ENCODE results near the gene POLE.

GRCh38 chr12:132727091-132727794, 40.1 kb upstream of the POLE start:
- TF ChIP-seq PRDM6 (tag by site-specific recombination; IDR thresholded peaks at IDR 0.05) (no peak), ZNF114 (tag by site-specific recombination; IDR thresholded peaks at IDR 0.05) (no peak), RBAK (tag by site-specific recombination; IDR thresholded peaks at IDR 0.05) (no peak), ZNF658 (tag by site-specific recombination; IDR thresholded peaks at IDR 0.05) (no peak), AEBP2 (tag by site-specific recombination; IDR thresholded peaks at IDR 0.05; ENCODE audit: borderline replicate concordance) (no peak), CTCF (tag by site-specific recombination; IDR thresholded peaks at IDR 0.05) (no peak), ZNF292 (tag by site-specific recombination; IDR thresholded peaks at IDR 0.05; ENCODE audit: borderline replicate concordance, low read depth) (no peak), ZNF324 (tag by site-specific recombination; IDR thresholded peaks at IDR 0.05) (no peak), PBX3 (CRISPR knock-in tag; IDR thresholded peaks at IDR 0.05) (no peak)

Data from HEK293 (cell line).